ENCODE results near the gene BAZ2B. TPM values are rescaled to one million over a fixed set of nuclear protein-coding genes. Genes with fewer than 3 reads are reported as not detected.

Gene BAZ2B
- total and polyA plus RNA-seq, 9 of the 15 experiments (the other 6 are each of a cell fraction or from before 2014, with no cell fraction given): 7.5 to 38.6 (median 19.8) TPM

DNA sequence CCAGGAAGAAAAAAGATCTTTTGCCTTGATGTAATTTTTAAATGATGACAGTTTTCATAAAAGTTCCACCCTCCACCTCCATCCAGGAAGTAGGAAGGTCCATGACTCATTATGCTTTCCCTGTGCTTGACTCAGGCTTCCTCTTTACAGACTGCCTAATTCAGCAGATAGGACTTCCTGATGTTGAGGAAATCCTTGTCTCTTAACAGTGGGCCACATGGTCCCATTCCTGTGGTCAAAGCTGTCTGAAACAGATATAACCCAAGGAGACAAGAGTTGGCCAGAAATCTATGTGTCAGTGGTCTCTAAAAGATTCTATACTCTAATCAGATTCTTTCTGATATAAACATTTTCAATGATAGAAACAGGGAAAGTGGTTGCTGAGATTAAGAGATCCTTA, 119.1 kb downstream of the BAZ2B start (continued):
- TF ChIP-seq, protein P1, sequence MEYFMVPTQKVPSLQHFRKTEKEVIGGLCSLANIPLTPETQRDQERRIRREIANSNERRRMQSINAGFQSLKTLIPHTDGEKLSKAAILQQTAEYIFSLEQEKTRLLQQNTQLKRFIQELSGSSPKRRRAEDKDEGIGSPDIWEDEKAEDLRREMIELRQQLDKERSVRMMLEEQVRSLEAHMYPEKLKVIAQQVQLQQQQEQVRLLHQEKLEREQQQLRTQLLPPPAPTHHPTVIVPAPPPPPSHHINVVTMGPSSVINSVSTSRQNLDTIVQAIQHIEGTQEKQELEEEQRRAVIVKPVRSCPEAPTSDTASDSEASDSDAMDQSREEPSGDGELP (CRISPR knock-in tag; IDR thresholded peaks at IDR 0.05; ENCODE audit: borderline replicate concordance): no peak; the same call in 1 of the 2 replicates
- TF ChIP-seq ZNF143 (CRISPR knock-in tag; IDR thresholded peaks at IDR 0.05) (no peak), ZNF79 (CRISPR knock-in tag; IDR thresholded peaks at IDR 0.05; ENCODE audit: low read depth) (no peak), ZFX (CRISPR knock-in tag; IDR thresholded peaks at IDR 0.05) (no peak), NCOA4 (IDR thresholded peaks at IDR 0.05; ENCODE audit: partially characterized antibody) (no peak), DPF2 (IDR thresholded peaks at IDR 0.05) (peak; percentile 93), EGR1 (conservative IDR thresholded peaks at IDR 0.05) (no peak), TCFL5 (CRISPR knock-in tag; conservative IDR thresholded peaks at IDR 0.05) (no peak), PRMT5 (CRISPR knock-in tag; IDR thresholded peaks at IDR 0.05) (no peak), GATAD2A (IDR thresholded peaks at IDR 0.05) (no peak), ZKSCAN8 (CRISPR knock-in tag; IDR thresholded peaks at IDR 0.05) (no peak), ZNF507 (tag; conservative IDR thresholded peaks at IDR 0.05) (no peak), TAF1 (IDR thresholded peaks at IDR 0.05; ENCODE audit: control insufficient read depth, extremely low read depth, insufficient read depth, low read length, severe bottlenecking) (no peak), HLTF (IDR thresholded peaks at IDR 0.05) (no peak), FOXP1 (CRISPR knock-in tag; IDR thresholded peaks at IDR 0.05) (no peak), ZFP30 (CRISPR knock-in tag; IDR thresholded peaks at IDR 0.05; ENCODE audit: borderline replicate concordance) (no peak), ZNF174 (CRISPR knock-in tag; IDR thresholded peaks at IDR 0.05) (no peak), BRD4 (IDR thresholded peaks at IDR 0.05) (no peak)
- TF ChIP-seq, protein P2, sequence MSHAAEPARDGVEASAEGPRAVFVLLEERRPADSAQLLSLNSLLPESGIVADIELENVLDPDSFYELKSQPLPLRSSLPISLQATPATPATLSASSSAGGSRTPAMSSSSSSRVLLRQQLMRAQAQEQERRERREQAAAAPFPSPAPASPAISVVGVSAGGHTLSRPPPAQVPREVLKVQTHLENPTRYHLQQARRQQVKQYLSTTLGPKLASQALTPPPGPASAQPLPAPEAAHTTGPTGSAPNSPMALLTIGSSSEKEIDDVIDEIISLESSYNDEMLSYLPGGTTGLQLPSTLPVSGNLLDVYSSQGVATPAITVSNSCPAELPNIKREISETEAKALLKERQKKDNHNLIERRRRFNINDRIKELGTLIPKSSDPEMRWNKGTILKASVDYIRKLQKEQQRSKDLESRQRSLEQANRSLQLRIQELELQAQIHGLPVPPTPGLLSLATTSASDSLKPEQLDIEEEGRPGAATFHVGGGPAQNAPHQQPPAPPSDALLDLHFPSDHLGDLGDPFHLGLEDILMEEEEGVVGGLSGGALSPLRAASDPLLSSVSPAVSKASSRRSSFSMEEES (CRISPR knock-in tag; IDR thresholded peaks at IDR 0.05): no peak
- TF ChIP-seq, protein P3, sequence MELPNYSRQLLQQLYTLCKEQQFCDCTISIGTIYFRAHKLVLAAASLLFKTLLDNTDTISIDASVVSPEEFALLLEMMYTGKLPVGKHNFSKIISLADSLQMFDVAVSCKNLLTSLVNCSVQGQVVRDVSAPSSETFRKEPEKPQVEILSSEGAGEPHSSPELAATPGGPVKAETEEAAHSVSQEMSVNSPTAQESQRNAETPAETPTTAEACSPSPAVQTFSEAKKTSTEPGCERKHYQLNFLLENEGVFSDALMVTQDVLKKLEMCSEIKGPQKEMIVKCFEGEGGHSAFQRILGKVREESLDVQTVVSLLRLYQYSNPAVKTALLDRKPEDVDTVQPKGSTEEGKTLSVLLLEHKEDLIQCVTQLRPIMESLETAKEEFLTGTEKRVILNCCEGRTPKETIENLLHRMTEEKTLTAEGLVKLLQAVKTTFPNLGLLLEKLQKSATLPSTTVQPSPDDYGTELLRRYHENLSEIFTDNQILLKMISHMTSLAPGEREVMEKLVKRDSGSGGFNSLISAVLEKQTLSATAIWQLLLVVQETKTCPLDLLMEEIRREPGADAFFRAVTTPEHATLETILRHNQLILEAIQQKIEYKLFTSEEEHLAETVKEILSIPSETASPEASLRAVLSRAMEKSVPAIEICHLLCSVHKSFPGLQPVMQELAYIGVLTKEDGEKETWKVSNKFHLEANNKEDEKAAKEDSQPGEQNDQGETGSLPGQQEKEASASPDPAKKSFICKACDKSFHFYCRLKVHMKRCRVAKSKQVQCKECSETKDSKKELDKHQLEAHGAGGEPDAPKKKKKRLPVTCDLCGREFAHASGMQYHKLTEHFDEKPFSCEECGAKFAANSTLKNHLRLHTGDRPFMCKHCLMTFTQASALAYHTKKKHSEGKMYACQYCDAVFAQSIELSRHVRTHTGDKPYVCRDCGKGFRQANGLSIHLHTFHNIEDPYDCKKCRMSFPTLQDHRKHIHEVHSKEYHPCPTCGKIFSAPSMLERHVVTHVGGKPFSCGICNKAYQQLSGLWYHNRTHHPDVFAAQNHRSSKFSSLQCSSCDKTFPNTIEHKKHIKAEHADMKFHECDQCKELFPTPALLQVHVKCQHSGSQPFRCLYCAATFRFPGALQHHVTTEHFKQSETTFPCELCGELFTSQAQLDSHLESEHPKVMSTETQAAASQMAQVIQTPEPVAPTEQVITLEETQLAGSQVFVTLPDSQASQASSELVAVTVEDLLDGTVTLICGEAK (IDR thresholded peaks at IDR 0.05): 0 out of 2 replicates have a peak, but pooled peaks have one; percentile 22
- TF ChIP-seq, protein P3 (CRISPR knock-in tag; IDR thresholded peaks at IDR 0.05): no peak

Measured in K562 (cell line).